Astrocyte (in vitro differentiated cells and primary cell): ENCODE data around the gene KCNA5. TPM values are rescaled to one million over a fixed set of nuclear protein-coding genes. Genes with fewer than 3 reads are reported as not detected.

ENCODE experiments used
- DNase-seq: peaks from one replicate; pipeline ENCODE4 v3.0.0-alpha.2; 2010; ENCODE audit warnings: low read depth
- FAIRE-seq: peaks from 2 replicates; lab custom pipeline; 2011; peaks lifted over from hg19 to GRCh38; lab: Jason Lieb, UNC
- H2AFZ ChIP-seq: 2 replicates; pipeline ENCODE4 v1.6.0; 2012; ENCODE audit warnings: low read depth, low read length, inconsistent platforms
- H3K27ac ChIP-seq: 2 replicates; pipeline ENCODE4 v1.5.1; 2011; ENCODE audit warnings: low read depth, low read length, inconsistent platforms
- H3K27me3 ChIP-seq: 2 replicates; pipeline ENCODE4 v1.6.0; 2011; ENCODE audit warnings: low read length, inconsistent platforms; ENCODE audit not compliant: insufficient read depth
- H3K36me3 ChIP-seq: 2 replicates; pipeline ENCODE4 v1.5.1; 2011; ENCODE audit warnings: low read length, inconsistent platforms; ENCODE audit not compliant: insufficient read depth
- H3K4me1 ChIP-seq: 2 replicates; pipeline ENCODE4 v1.5.1; 2011; ENCODE audit warnings: low read length, inconsistent platforms; ENCODE audit not compliant: insufficient read depth
- H3K4me2 ChIP-seq: 2 replicates; pipeline ENCODE4 v1.6.0; 2012; ENCODE audit warnings: low read length, inconsistent platforms
- H3K4me3 ChIP-seq: 2 replicates; pipeline ENCODE4 v1.5.1; 2011; ENCODE audit warnings: low read depth, mild to moderate bottlenecking, low read length, inconsistent platforms; ENCODE audit not compliant: insufficient read depth
- H3K79me2 ChIP-seq: 2 replicates; pipeline ENCODE4 v1.6.0; 2012; ENCODE audit warnings: mild to moderate bottlenecking, low read length, inconsistent platforms; ENCODE audit not compliant: insufficient read depth
- H3K9ac ChIP-seq: 2 replicates; pipeline ENCODE4 v1.6.0; 2012; ENCODE audit warnings: mild to moderate bottlenecking, low read length, inconsistent platforms
- H3K9me3 ChIP-seq: 2 replicates; pipeline ENCODE4 v1.5.1; 2012; ENCODE audit warnings: low read depth, mild to moderate bottlenecking, low read length, inconsistent platforms; ENCODE audit not compliant: insufficient read depth
- H4K20me1 ChIP-seq: 2 replicates; pipeline ENCODE4 v1.6.0; 2012; ENCODE audit warnings: low read length, inconsistent platforms; ENCODE audit not compliant: insufficient read depth
- H3K27ac Mint-ChIP-seq: one replicate; pipeline ENCODE4 v1.8.0; 2021; ENCODE audit warnings: mild to moderate bottlenecking, mixed read lengths; ENCODE audit not compliant: unreplicated experiment
- H3K27me3 Mint-ChIP-seq: one replicate; pipeline ENCODE4 v1.8.0; 2021; ENCODE audit warnings: low read depth, mixed read lengths; ENCODE audit not compliant: unreplicated experiment
- H3K36me3 Mint-ChIP-seq: one replicate; pipeline ENCODE4 v1.8.0; 2021; ENCODE audit warnings: low read depth, mixed read lengths; ENCODE audit not compliant: unreplicated experiment
- H3K4me1 Mint-ChIP-seq: one replicate; pipeline ENCODE4 v1.8.0; 2021; ENCODE audit warnings: low read depth, mixed read lengths; ENCODE audit not compliant: unreplicated experiment
- H3K4me3 Mint-ChIP-seq: one replicate; pipeline ENCODE4 v1.8.0; 2021; ENCODE audit warnings: mild to moderate bottlenecking, moderate library complexity, mixed read lengths; ENCODE audit not compliant: unreplicated experiment
- H3K9me3 Mint-ChIP-seq: one replicate; pipeline ENCODE4 v1.8.0; 2021; ENCODE audit warnings: mild to moderate bottlenecking, mixed read lengths; ENCODE audit not compliant: unreplicated experiment
- CTCF ChIP-seq: IDR thresholded peaks from 2 replicates; pipeline ENCODE4 v1.5.1; 2011; ENCODE audit warnings: low read depth, mild to moderate bottlenecking, inconsistent platforms, low read length, moderate library complexity; ENCODE audit not compliant: insufficient read depth
- EZH2 ChIP-seq: IDR thresholded peaks from 2 replicates; pipeline ENCODE4 v1.6.1; 2012; ENCODE audit warnings: mild to moderate bottlenecking, low read length, inconsistent platforms; ENCODE audit not compliant: insufficient read depth
- total RNA-seq: library from RNA; stranded (reverse); gene quantifications from 2 replicates; pipeline ENCODE4 v1.2.1, GENCODE V29; 2021

Gene KCNA5
- total RNA-seq, 1 donor from 2014 or later: not detected

GRCh38 chr12:5022465-5023061, 21.1 kb upstream of the KCNA5 start:
- H3K4me1 Mint-ChIP-seq: peaks cover 14% of the 10 kb centered on the region
- no peaks in the 10 kb centered on the region for H4K20me1 ChIP-seq
- TF ChIP-seq EZH2 (no peak), CTCF (peak; percentile 74)
- H3K4me3 Mint-ChIP-seq: no peak overlapping the region
- H3K4me3 ChIP-seq: no peak overlapping the region
- no peaks in the 10 kb centered on the region for H3K36me3 ChIP-seq
- peaks cover 13% of the 10 kb centered on the region for H3K27me3 ChIP-seq
- H2AFZ ChIP-seq: no peak overlapping the region
- no peaks in the 10 kb centered on the region for H3K4me1 ChIP-seq
- H3K9me3 ChIP-seq: no peaks in the 10 kb centered on the region
- peaks cover 4% of the 10 kb centered on the region for H3K9me3 Mint-ChIP-seq
- no peak overlapping the region for H3K27ac Mint-ChIP-seq
- DNase-seq (peak; percentile 13), FAIRE-seq (no peak)
- H3K79me2 ChIP-seq: no peaks in the 10 kb centered on the region
- H3K36me3 Mint-ChIP-seq: no peaks in the 10 kb centered on the region
- no peak overlapping the region for H3K4me2 ChIP-seq
- no peak overlapping the region for H3K9ac ChIP-seq
- H3K27me3 Mint-ChIP-seq: peaks cover 67% of the 10 kb centered on the region
- H3K27ac ChIP-seq: no peak overlapping the region

GRCh38 chr12:5023842-5024241, 19.8 kb upstream of the KCNA5 start:
- no peak overlapping the region for H3K4me3 ChIP-seq
- no peak overlapping the region for H3K27ac Mint-ChIP-seq
- no peak overlapping the region for H3K4me3 Mint-ChIP-seq
- H3K9ac ChIP-seq: no peak overlapping the region
- no peak overlapping the region for H3K4me2 ChIP-seq
- H3K79me2 ChIP-seq: no peaks in the 10 kb centered on the region
- peaks cover 15% of the 10 kb centered on the region for H3K4me1 Mint-ChIP-seq
- H3K9me3 Mint-ChIP-seq: peaks cover 4% of the 10 kb centered on the region
- no peaks in the 10 kb centered on the region for H3K9me3 ChIP-seq
- no peak for FAIRE-seq
- TF ChIP-seq CTCF (no peak), EZH2 (no peak)
- H3K36me3 Mint-ChIP-seq: no peaks in the 10 kb centered on the region
- peaks cover 11% of the 10 kb centered on the region for H3K27me3 ChIP-seq
- no peaks in the 10 kb centered on the region for H3K36me3 ChIP-seq
- no peak overlapping the region for H2AFZ ChIP-seq
- H4K20me1 ChIP-seq: no peaks in the 10 kb centered on the region
- no peak overlapping the region for H3K27ac ChIP-seq
- no peaks in the 10 kb centered on the region for H3K4me1 ChIP-seq
- DNase-seq: no peak
- peaks cover 62% of the 10 kb centered on the region for H3K27me3 Mint-ChIP-seq

GRCh38 chr12:5026342-5026938, 17.2 kb upstream of the KCNA5 start:
- DNase-seq (no peak), FAIRE-seq (no peak)
- Histone ChIP-seq H3K79me2 (no peaks in the 10 kb centered on the region), H3K4me3 (no peak overlapping the region), H2AFZ (no peak overlapping the region), H3K4me2 (no peak overlapping the region), H3K4me1 (no peaks in the 10 kb centered on the region), H4K20me1 (no peaks in the 10 kb centered on the region), H3K27me3 (peaks cover 8% of the 10 kb centered on the region), H3K9ac (no peak overlapping the region), H3K27ac (no peak overlapping the region), H3K36me3 (no peaks in the 10 kb centered on the region), H3K9me3 (no peaks in the 10 kb centered on the region)
- Mint-ChIP-seq H3K27me3 (peaks cover 40% of the 10 kb centered on the region), H3K4me3 (no peak overlapping the region), H3K36me3 (no peaks in the 10 kb centered on the region), H3K4me1 (peaks cover 15% of the 10 kb centered on the region), H3K27ac (no peak overlapping the region), H3K9me3 (no peaks in the 10 kb centered on the region)
- TF ChIP-seq EZH2 (no peak), CTCF (no peak)
